GM20000 (cell line): ENCODE results near the gene MAPT.

Source experiments
- DNase-seq: peaks from one replicate; pipeline ENCODE4 v3.0.0; 2012; ENCODE audit warnings: low spot score
- TF ChIP-seq, protein P1 (sequence below): IDR thresholded peaks from 2 replicates; pipeline ENCODE4 v1.5.1; 2012; ENCODE audit warnings: mild to moderate bottlenecking, control low read depth; ENCODE audit errors: extremely low read depth, missing control alignments

MAPT gene

DNA sequence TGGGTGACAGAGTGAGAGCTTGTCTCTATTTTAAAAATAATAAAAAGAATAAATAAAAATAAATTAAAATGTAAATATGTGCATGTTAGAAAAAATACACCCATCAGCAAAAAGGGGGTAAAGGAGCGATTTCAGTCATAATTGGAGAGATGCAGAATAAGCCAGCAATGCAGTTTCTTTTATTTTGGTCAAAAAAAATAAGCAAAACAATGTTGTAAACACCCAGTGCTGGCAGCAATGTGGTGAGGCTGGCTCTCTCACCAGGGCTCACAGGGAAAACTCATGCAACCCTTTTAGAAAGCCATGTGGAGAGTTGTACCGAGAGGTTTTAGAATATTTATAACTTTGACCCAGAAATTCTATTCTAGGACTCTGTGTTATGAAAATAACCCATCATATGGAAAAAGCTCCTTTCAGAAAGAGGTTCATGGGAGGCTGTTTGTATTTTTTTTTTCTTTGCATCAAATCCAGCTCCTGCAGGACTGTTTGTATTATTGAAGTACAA is 113.2 kb downstream of the MAPT start:
- TF ChIP-seq, protein P1, sequence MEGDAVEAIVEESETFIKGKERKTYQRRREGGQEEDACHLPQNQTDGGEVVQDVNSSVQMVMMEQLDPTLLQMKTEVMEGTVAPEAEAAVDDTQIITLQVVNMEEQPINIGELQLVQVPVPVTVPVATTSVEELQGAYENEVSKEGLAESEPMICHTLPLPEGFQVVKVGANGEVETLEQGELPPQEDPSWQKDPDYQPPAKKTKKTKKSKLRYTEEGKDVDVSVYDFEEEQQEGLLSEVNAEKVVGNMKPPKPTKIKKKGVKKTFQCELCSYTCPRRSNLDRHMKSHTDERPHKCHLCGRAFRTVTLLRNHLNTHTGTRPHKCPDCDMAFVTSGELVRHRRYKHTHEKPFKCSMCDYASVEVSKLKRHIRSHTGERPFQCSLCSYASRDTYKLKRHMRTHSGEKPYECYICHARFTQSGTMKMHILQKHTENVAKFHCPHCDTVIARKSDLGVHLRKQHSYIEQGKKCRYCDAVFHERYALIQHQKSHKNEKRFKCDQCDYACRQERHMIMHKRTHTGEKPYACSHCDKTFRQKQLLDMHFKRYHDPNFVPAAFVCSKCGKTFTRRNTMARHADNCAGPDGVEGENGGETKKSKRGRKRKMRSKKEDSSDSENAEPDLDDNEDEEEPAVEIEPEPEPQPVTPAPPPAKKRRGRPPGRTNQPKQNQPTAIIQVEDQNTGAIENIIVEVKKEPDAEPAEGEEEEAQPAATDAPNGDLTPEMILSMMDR: no peak

DNA sequence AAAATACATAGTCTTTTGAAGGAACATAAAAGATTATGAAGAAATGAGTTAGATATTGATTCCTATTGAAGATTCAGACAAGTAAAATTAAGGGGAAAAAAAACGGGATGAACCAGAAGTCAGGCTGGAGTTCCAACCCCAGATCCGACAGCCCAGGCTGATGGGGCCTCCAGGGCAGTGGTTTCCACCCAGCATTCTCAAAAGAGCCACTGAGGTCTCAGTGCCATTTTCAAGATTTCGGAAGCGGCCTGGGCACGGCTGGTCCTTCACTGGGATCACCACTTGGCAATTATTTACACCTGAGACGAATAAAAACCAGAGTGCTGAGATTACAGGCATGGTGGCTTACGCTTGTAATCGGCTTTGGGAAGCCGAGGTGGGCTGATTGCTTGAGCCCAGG is 114.2 kb downstream of the MAPT start:
- TF ChIP-seq, protein P1: no peak

More for the DNA sequence above, 113.2 kb downstream of the MAPT start:
- no peak for DNase-seq

DNA sequence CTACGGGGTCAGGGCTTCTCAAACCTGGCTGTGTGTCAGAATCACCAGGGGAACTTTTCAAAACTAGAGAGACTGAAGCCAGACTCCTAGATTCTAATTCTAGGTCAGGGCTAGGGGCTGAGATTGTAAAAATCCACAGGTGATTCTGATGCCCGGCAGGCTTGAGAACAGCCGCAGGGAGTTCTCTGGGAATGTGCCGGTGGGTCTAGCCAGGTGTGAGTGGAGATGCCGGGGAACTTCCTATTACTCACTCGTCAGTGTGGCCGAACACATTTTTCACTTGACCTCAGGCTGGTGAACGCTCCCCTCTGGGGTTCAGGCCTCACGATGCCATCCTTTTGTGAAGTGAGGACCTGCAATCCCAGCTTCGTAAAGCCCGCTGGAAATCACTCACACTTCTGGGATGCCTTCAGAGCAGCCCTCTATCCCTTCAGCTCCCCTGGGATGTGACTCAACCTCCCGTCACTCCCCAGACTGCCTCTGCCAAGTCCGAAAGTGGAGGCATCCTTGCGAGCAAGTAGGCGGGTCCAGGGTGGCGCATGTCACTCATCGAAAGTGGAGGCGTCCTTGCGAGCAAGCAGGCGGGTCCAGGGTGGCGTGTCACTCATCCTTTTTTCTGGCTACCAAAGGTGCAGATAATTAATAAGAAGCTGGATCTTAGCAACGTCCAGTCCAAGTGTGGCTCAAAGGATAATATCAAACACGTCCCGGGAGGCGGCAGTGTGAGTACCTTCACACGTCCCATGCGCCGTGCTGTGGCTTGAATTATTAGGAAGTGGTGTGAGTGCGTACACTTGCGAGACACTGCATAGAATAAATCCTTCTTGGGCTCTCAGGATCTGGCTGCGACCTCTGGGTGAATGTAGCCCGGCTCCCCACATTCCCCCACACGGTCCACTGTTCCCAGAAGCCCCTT is 115.6 kb downstream of the MAPT start:
- no peak for DNase-seq
- TF ChIP-seq, protein P1: no peak

More for the DNA sequence above, 114.2 kb downstream of the MAPT start:
- DNase-seq: no peak

- TF ChIP-seq, protein P1: no peak
- DNase-seq: no peak
Measured at GRCh38 chr17:46010597-46011186, 116.3 kb downstream of the MAPT start.

- no peak for DNase-seq
- TF ChIP-seq, protein P1: no peak
Measured at GRCh38 chr17:46011711-46012505, 117.6 kb downstream of the MAPT start.

DNA sequence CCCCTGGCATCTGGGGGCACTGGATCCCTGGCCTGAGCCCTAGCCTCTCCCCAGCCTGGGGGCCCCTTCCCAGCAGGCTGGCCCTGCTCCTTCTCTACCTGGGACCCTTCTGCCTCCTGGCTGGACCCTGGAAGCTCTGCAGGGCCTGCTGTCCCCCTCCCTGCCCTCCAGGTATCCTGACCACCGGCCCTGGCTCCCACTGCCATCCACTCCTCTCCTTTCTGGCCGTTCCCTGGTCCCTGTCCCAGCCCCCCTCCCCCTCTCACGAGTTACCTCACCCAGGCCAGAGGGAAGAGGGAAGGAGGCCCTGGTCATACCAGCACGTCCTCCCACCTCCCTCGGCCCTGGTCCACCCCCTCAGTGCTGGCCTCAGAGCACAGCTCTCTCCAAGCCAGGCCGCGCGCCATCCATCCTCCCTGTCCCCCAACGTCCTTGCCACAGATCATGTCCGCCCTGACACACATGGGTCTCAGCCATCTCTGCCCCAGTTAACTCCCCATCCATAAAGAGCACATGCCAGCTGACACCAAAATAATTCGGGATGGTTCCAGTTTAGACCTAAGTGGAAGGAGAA is 118.2 kb downstream of the MAPT start:
- no peak for DNase-seq
- TF ChIP-seq, protein P1: no peak
